Smooth muscle cell (in vitro differentiated cells): ENCODE data around the gene PAN3. TPM values are rescaled to one million over a fixed set of nuclear protein-coding genes. Genes with fewer than 3 reads are reported as not detected.

Experiments
- DNase-seq: peaks from one replicate; lab custom pipeline; 2025; ENCODE audit not compliant: unreplicated experiment; lab: John Stamatoyannopoulos, UW
- H2AFZ ChIP-seq: fragments of 200-600 bp; sonication (generic); 2 replicates; pipeline ENCODE4 v1.6.0; 2016; ENCODE audit warnings: antibody characterized with exemption, low read depth, mild to moderate bottlenecking
- H3F3A ChIP-seq: fragments of 200-600 bp; sonication (generic); 2 replicates; pipeline ENCODE4 v1.6.0; 2017; ENCODE audit warnings: antibody characterized with exemption, low read depth
- H3K27ac ChIP-seq: fragments of 200-600 bp; sonication (generic); 2 replicates; pipeline ENCODE4 v1.5.1; 2016; ENCODE audit warnings: low read depth, mild to moderate bottlenecking
- H3K27me3 ChIP-seq: fragments of 200-600 bp; sonication (generic); 2 replicates; pipeline ENCODE4 v1.6.1; 2016; ENCODE audit warnings: low read depth, mild to moderate bottlenecking
- H3K36me3 ChIP-seq: fragments of 200-600 bp; sonication (generic); 2 replicates; pipeline ENCODE4 v1.5.1; 2016; ENCODE audit warnings: low read depth
- H3K4me1 ChIP-seq: fragments of 200-600 bp; sonication (generic); 2 replicates; pipeline ENCODE4 v1.5.1; 2016; ENCODE audit warnings: low read depth
- H3K4me2 ChIP-seq: fragments of 200-600 bp; sonication (generic); 2 replicates; pipeline ENCODE4 v1.6.0; 2016; ENCODE audit warnings: mild to moderate bottlenecking
- H3K4me3 ChIP-seq: fragments of 200-600 bp; sonication (generic); 2 replicates; pipeline ENCODE4 v1.5.1; 2016; ENCODE audit warnings: mild to moderate bottlenecking
- H3K79me2 ChIP-seq: fragments of 200-600 bp; sonication (generic); 2 replicates; pipeline ENCODE4 v1.6.0; 2016; ENCODE audit warnings: low read depth, mild to moderate bottlenecking
- H3K9ac ChIP-seq: fragments of 200-600 bp; sonication (generic); 2 replicates; pipeline ENCODE4 v1.6.0; 2016; ENCODE audit warnings: low read depth
- H3K9me3 ChIP-seq: fragments of 200-600 bp; sonication (generic); replicated peaks from 2 replicates; pipeline ENCODE4 v1.5.1; 2016; ENCODE audit warnings: low read depth
- H4K20me1 ChIP-seq: fragments of 200-600 bp; sonication (generic); 2 replicates; pipeline ENCODE4 v1.6.0; 2016; ENCODE audit warnings: low read depth
- CTCF ChIP-seq: fragments of 200-600 bp; sonication (generic); IDR thresholded peaks from 2 replicates; pipeline ENCODE4 v1.5.1; 2017; ENCODE audit warnings: borderline replicate concordance, mild to moderate bottlenecking, antibody characterized with exemption; ENCODE audit not compliant: insufficient read depth, poor library complexity, severe bottlenecking
- whole genome bisulfite sequencing: methylation state at CpG from one replicate; pipeline ENCODE4 v1.1.7; 2016; ENCODE audit warnings: low lambda C conversion rate; 5-methylcytosine and 5-hydroxymethylcytosine counted together
- polyA plus RNA-seq: library from polyadenylated mRNA; unstranded; fragments of >200 nt; fragmentation: Nextera tagmentation; extraction: Ambion mirVana; gene quantifications from 2 replicates; pipeline ENCODE4 v1.2.1, GENCODE V29; 2016
- total RNA-seq: library from RNA; depleted of rRNA; stranded (reverse); fragments of >200 nt; gene quantifications from 2 replicates; pipeline ENCODE4 v1.2.3, GENCODE V29; 2014

The PAN3 gene
- total and polyA plus RNA-seq, 2 experiments from 2014 or later, result 2.9 to 28.2 TPM

GRCh38 chr13:28199089-28199488, 60.7 kb downstream of the PAN3 start:
- no peak for DNase-seq
- no peak overlapping the region for H3K4me3 ChIP-seq
- peaks cover 8% of the 10 kb centered on the region for H3K79me2 ChIP-seq
- no peaks in the 10 kb centered on the region for H3K36me3 ChIP-seq
- no peaks in the 10 kb centered on the region for H3K9me3 ChIP-seq
- H3K4me2 ChIP-seq, result no peak overlapping the region
- no peaks in the 10 kb centered on the region for H3F3A ChIP-seq
- WGBS, result 90% methylated on average over 3 of the region's 3 CpGs
- H3K27me3 ChIP-seq, result no peaks in the 10 kb centered on the region
- no peaks in the 10 kb centered on the region for H3K4me1 ChIP-seq
- H4K20me1 ChIP-seq, result peaks cover 3% of the 10 kb centered on the region
- H2AFZ ChIP-seq, result no peak overlapping the region
- no peak overlapping the region for H3K9ac ChIP-seq
- H3K27ac ChIP-seq, result no peak overlapping the region
- no peak for TF ChIP-seq CTCF

GRCh38 chr13:28204043-28204442, 65.7 kb downstream of the PAN3 start:
- WGBS, result 99% methylated on average over 5 of the region's 5 CpGs
- DNase-seq, result no peak
- no peaks in the 10 kb centered on the region for H3K79me2 ChIP-seq
- no peaks in the 10 kb centered on the region for H3K36me3 ChIP-seq
- no peak for TF ChIP-seq CTCF
- H3K4me3 ChIP-seq, result no peak overlapping the region
- H3K27me3 ChIP-seq, result no peaks in the 10 kb centered on the region
- H3F3A ChIP-seq, result no peaks in the 10 kb centered on the region
- peaks cover 4% of the 10 kb centered on the region for H4K20me1 ChIP-seq
- no peak overlapping the region for H3K4me2 ChIP-seq
- no peaks in the 10 kb centered on the region for H3K9me3 ChIP-seq
- no peaks in the 10 kb centered on the region for H3K4me1 ChIP-seq
- H3K27ac ChIP-seq, result no peak overlapping the region
- no peak overlapping the region for H3K9ac ChIP-seq
- no peak overlapping the region for H2AFZ ChIP-seq

- TF ChIP-seq CTCF, result no peak
- no peaks in the 10 kb centered on the region for H3K36me3 ChIP-seq
- no peak for DNase-seq
These were observed 66.5 kb downstream of the PAN3 start for GRCh38 chr13:28204690-28205443.

GRCh38 chr13:28218679-28219078, 80.3 kb downstream of the PAN3 start:
- TF ChIP-seq CTCF, result no peak
- WGBS, result 84% methylated on average over 4 of the region's 4 CpGs
- Histone ChIP-seq H3K27ac (no peak overlapping the region), H3K4me3 (no peak overlapping the region), H3K9ac (no peak overlapping the region), H3F3A (no peaks in the 10 kb centered on the region), H3K27me3 (no peaks in the 10 kb centered on the region), H3K4me2 (no peak overlapping the region), H2AFZ (no peak overlapping the region), H4K20me1 (no peaks in the 10 kb centered on the region), H3K79me2 (peaks cover 3% of the 10 kb centered on the region), H3K4me1 (no peaks in the 10 kb centered on the region), H3K9me3 (no peaks in the 10 kb centered on the region), H3K36me3 (peaks cover 4% of the 10 kb centered on the region)
- DNase-seq, result no peak

More at GRCh38 chr13:28204690-28205443, 66.5 kb downstream of the PAN3 start:
- Histone ChIP-seq H3K27me3 (no peaks in the 10 kb centered on the region), H3K4me3 (no peak overlapping the region), H3K27ac (no peak overlapping the region), H3K79me2 (no peaks in the 10 kb centered on the region), H3K9me3 (no peaks in the 10 kb centered on the region), H3K4me2 (no peak overlapping the region), H2AFZ (no peak overlapping the region), H4K20me1 (peaks cover 4% of the 10 kb centered on the region), H3F3A (no peaks in the 10 kb centered on the region), H3K4me1 (no peaks in the 10 kb centered on the region), H3K9ac (no peak overlapping the region)
- WGBS, result 98% methylated on average over 5 of the region's 5 CpGs
